ENCODE measurements around the gene KCNC3.

- TF ChIP-seq POLR2A (IDR thresholded peaks at IDR 0.05; ENCODE audit: low read depth, low read length) (no peak), CTCF (IDR thresholded peaks at IDR 0.05 in 2 of 3, conservative IDR thresholded peaks at IDR 0.05 in 1 of 3; ENCODE audit: control insufficient read depth in 2 of 3, extremely low read depth in 1 of 3, insufficient read depth in 1 of 3, low read depth in 3 of 3, low read length in 3 of 3) (no peak), HDGF (IDR thresholded peaks at IDR 0.05) (no peak), ZNF592 (IDR thresholded peaks at IDR 0.05) (no peak), ZBTB11 (CRISPR knock-in tag; IDR thresholded peaks at IDR 0.05) (no peak), POLR2AphosphoS5 (IDR thresholded peaks at IDR 0.05; ENCODE audit: low read length) (no peak), ATF3 (IDR thresholded peaks at IDR 0.05; ENCODE audit: borderline replicate concordance, extremely low read depth, low read depth, low read length) (no peak), SIN3A (IDR thresholded peaks at IDR 0.05; ENCODE audit: low read depth, low read length) (no peak)
Observed at GRCh38 chr19:50293263-50294004, 35.7 kb downstream of the KCNC3 start.
